Jurkat, Clone E6-1 (cell line): ENCODE data around the gene SORT1.

Experiments
- DNase-seq: peaks from one replicate; pipeline ENCODE4 v3.0.0-alpha.2; 2011; ENCODE audit warnings: low read depth, low spot score
- H3K4me3 ChIP-seq: 2 replicates; pipeline ENCODE4 v1.5.1; 2011; ENCODE audit warnings: mild to moderate bottlenecking, low read length, control low read depth, moderate library complexity

Gene SORT1

GRCh38 chr1:109283748-109284600 lies 113.7 kb downstream of the SORT1 start:
- H3K4me3 ChIP-seq, result peak overlapping the region; percentile 88
- no peak for DNase-seq

- peak within 1 kb of the TSS; percentile 88 for H3K4me3 ChIP-seq
- peak; percentile 87 for DNase-seq
Measured at GRCh38 chr1:109282952-109283747, 114.6 kb downstream of the SORT1 start, which contains the start of gene PSRC1. TSS of gene PSRC1 (minus strand) at chr1:109283145.

- no peak for DNase-seq
- H3K4me3 ChIP-seq, result peak overlapping the region; percentile 88
Measured at GRCh38 chr1:109282497-109282951, 115.2 kb downstream of the SORT1 start.

GRCh38 chr1:109281680-109282496 lies 115.8 kb downstream of the SORT1 start:
- peak overlapping the region; percentile 88 for H3K4me3 ChIP-seq
- no peak for DNase-seq

GRCh38 chr1:109280862-109281261 lies 116.9 kb downstream of the SORT1 start:
- DNase-seq, result no peak
- H3K4me3 ChIP-seq, result no peak overlapping the region

- DNase-seq, result no peak
- H3K4me3 ChIP-seq, result no peak overlapping the region
Measured at GRCh38 chr1:109279615-109280278, 118.0 kb downstream of the SORT1 start.

- no peak overlapping the region for H3K4me3 ChIP-seq
- DNase-seq, result peak; percentile 48
Measured at GRCh38 chr1:109277434-109278204, 120.1 kb downstream of the SORT1 start.

- no peak for DNase-seq
- H3K4me3 ChIP-seq, result no peak overlapping the region
Measured at GRCh38 chr1:109275706-109276345, 121.9 kb downstream of the SORT1 start.

GRCh38 chr1:109274533-109275476 lies 122.9 kb downstream of the SORT1 start:
- H3K4me3 ChIP-seq, result no peak overlapping the region
- DNase-seq, result no peak

GRCh38 chr1:109273570-109274288 lies 124.0 kb downstream of the SORT1 start:
- no peak overlapping the region for H3K4me3 ChIP-seq
- no peak for DNase-seq

- no peak overlapping the region for H3K4me3 ChIP-seq
- DNase-seq, result no peak
Measured at GRCh38 chr1:109272831-109273547, 124.7 kb downstream of the SORT1 start.

- no peak overlapping the region for H3K4me3 ChIP-seq
- DNase-seq, result no peak
Measured at GRCh38 chr1:109272021-109272799, 125.5 kb downstream of the SORT1 start.

GRCh38 chr1:109271458-109271857 lies 126.3 kb downstream of the SORT1 start:
- H3K4me3 ChIP-seq, result no peak overlapping the region
- DNase-seq, result no peak

GRCh38 chr1:109270623-109271317 lies 126.9 kb downstream of the SORT1 start:
- no peak overlapping the region for H3K4me3 ChIP-seq
- no peak for DNase-seq
